Mesenchymal stem cell (in vitro differentiated cells and primary cell): ENCODE data around the gene PDE3B.
"Not testable (repeated sequence)": the region's sequence is repeated elsewhere in the genome, so short reads cannot be mapped to it uniquely, and the experiment has no call there.

Source experiments
- DNase-seq: peaks from one replicate; pipeline ENCODE4 v3.0.0-alpha.2; 2013
- H2AFZ ChIP-seq: one replicate; pipeline ENCODE4 v1.6.1; 2013; ENCODE audit warnings: low read depth, mild to moderate bottlenecking, control low read depth, inconsistent platforms, low read length, moderate library complexity
- H2AK5ac ChIP-seq: 2 replicates; pipeline ENCODE4 v1.6.1; 2013; ENCODE audit warnings: low read length, moderate library complexity, mild to moderate bottlenecking, inconsistent platforms; ENCODE audit not compliant: severe bottlenecking
- H2BK120ac ChIP-seq: one replicate; pipeline ENCODE4 v1.6.1; 2013; ENCODE audit warnings: low read depth, mild to moderate bottlenecking, inconsistent platforms, low read length, moderate library complexity
- H2BK12ac ChIP-seq, 2 experiments: one replicate each; pipeline ENCODE4 v1.6.1; 2013; ENCODE audit warnings: inconsistent platforms in 2 of 2, low read length in 2 of 2, mild to moderate bottlenecking in 2 of 2, moderate library complexity in 2 of 2, control low read depth in 1 of 2
- H2BK15ac ChIP-seq: one replicate; pipeline ENCODE4 v1.6.1; 2013; ENCODE audit warnings: mild to moderate bottlenecking, low read depth, inconsistent platforms; ENCODE audit not compliant: poor library complexity, severe bottlenecking
- H2BK5ac ChIP-seq: 2 replicates; pipeline ENCODE4 v1.6.1; 2013; ENCODE audit warnings: low read depth, mild to moderate bottlenecking, low read length, control low read depth, inconsistent platforms; ENCODE audit not compliant: poor library complexity, severe bottlenecking
- H3K14ac ChIP-seq, 2 experiments: one replicate each; pipeline ENCODE4 v1.6.1; 2013; ENCODE audit warnings: inconsistent platforms in 2 of 2, low read length in 2 of 2, control low read depth in 1 of 2, mild to moderate bottlenecking in 1 of 2, moderate library complexity in 1 of 2
- H3K18ac ChIP-seq, 2 experiments: one replicate each; pipeline ENCODE4 v1.6.1; 2013; ENCODE audit warnings: inconsistent platforms in 2 of 2, low read length in 2 of 2, control low read depth in 1 of 2, low read depth in 1 of 2, mild to moderate bottlenecking in 1 of 2
- H3K23ac ChIP-seq, 2 experiments: one replicate each; pipeline ENCODE4 v1.6.1; 2013; ENCODE audit warnings: inconsistent platforms in 2 of 2, low read length in 2 of 2, mild to moderate bottlenecking in 2 of 2, moderate library complexity in 2 of 2, control low read depth in 1 of 2
- H3K27ac ChIP-seq: 2 replicates; pipeline ENCODE4 v1.5.1; 2013; ENCODE audit warnings: mild to moderate bottlenecking, moderate library complexity, low read length, control low read depth, inconsistent platforms; ENCODE audit not compliant: poor library complexity, severe bottlenecking
- H3K27me3 ChIP-seq, 2 experiments: 2 replicates each; pipeline versions ENCODE4 v1.6.1 to v1.7.0; 2013; ENCODE audit warnings: low read length in 2 of 2, mild to moderate bottlenecking in 2 of 2, moderate library complexity in 2 of 2, control low read depth in 1 of 2, inconsistent platforms in 1 of 2; ENCODE audit not compliant: control insufficient read depth in 1 of 2, insufficient read depth in 1 of 2
- H3K36me3 ChIP-seq, 2 experiments: 2 replicates each; pipeline versions ENCODE4 v1.6.1 to v1.7.0; 2013; ENCODE audit warnings: low read length in 2 of 2, control low read depth in 1 of 2, inconsistent platforms in 1 of 2, low read depth in 1 of 2, mild to moderate bottlenecking in 1 of 2; ENCODE audit not compliant: insufficient read depth in 2 of 2, control insufficient read depth in 1 of 2
- H3K4ac ChIP-seq, 2 experiments: one replicate each; pipeline ENCODE4 v1.6.1; 2013; ENCODE audit warnings: inconsistent platforms in 2 of 2, low read length in 2 of 2, mild to moderate bottlenecking in 2 of 2, moderate library complexity in 2 of 2, control low read depth in 1 of 2, low read depth in 1 of 2
- H3K4me1 ChIP-seq: 2 replicates; pipeline ENCODE4 v1.6.1; 2013; ENCODE audit warnings: low read depth, low read length, control low read depth; ENCODE audit not compliant: control insufficient read depth, insufficient read depth
- H3K4me2 ChIP-seq: 2 replicates; pipeline ENCODE4 v1.6.1; 2013; ENCODE audit warnings: low read length, mild to moderate bottlenecking, inconsistent platforms; ENCODE audit not compliant: poor library complexity, severe bottlenecking
- H3K4me3 ChIP-seq, 2 experiments: 2 replicates each; pipeline versions ENCODE4 v1.5.1 to v1.7.0; 2013; ENCODE audit warnings: low read length in 2 of 2, mild to moderate bottlenecking in 2 of 2, control low read depth in 1 of 2, low read depth in 1 of 2; ENCODE audit not compliant: insufficient read depth in 1 of 2
- H3K79me1 ChIP-seq: replicated peaks from 2 replicates; pipeline ENCODE4 v1.6.1; 2013; ENCODE audit warnings: mild to moderate bottlenecking, control low read depth, low read length, inconsistent platforms; ENCODE audit not compliant: poor library complexity, severe bottlenecking
- H3K9ac ChIP-seq: 2 replicates; pipeline ENCODE4 v1.7.0; 2013; ENCODE audit warnings: mild to moderate bottlenecking, low read length, moderate library complexity
- H3K9me3 ChIP-seq: 2 replicates; pipeline ENCODE4 v1.7.0; 2013; ENCODE audit warnings: mild to moderate bottlenecking, low read length; ENCODE audit not compliant: control insufficient read depth
- H4K8ac ChIP-seq: one replicate; pipeline ENCODE4 v1.6.1; 2013; ENCODE audit warnings: inconsistent platforms, mild to moderate bottlenecking, low read length, moderate library complexity
- H4K91ac ChIP-seq: one replicate; pipeline ENCODE4 v1.6.1; 2013; ENCODE audit warnings: mild to moderate bottlenecking, low read length, inconsistent platforms
- WGBS: methylation state at CpG from one replicate; pipeline ENCODE4 v1.1.7; 2013; ENCODE audit warnings: mixed read lengths; 5-methylcytosine and 5-hydroxymethylcytosine counted together

Gene PDE3B

DNA sequence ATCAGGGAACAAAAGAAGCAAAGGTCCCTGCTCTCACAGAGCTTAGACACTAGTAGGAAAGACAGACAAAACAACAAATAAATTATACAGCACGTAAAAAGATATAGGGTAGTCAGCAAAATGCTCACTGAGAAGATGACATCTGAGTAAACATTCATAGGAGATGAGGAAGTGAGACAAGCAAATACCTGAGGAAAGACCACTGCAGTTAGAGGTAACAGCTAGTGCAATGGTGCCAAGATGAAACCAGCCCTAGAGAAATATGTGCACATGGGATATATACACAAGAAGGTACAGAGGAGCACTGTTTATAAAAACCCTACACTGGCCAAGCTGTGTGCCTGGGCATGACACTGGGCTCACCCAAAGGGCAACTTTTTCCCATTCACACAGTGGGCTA lies 238.6 kb downstream of the PDE3B start:
- no peak overlapping the region for H2BK120ac ChIP-seq
- H3K23ac ChIP-seq = no peak overlapping the region
- H3K27me3 ChIP-seq = no peaks in the 10 kb centered on the region
- no peak overlapping the region for H4K91ac ChIP-seq
- no peak for DNase-seq
- no peak overlapping the region for H3K14ac ChIP-seq
- 100% methylated on average over 1 of the region's 1 CpG for WGBS
- no peak overlapping the region for H4K8ac ChIP-seq
- no peak overlapping the region for H3K4me2 ChIP-seq
- peaks cover 0 to 16% of the 10 kb centered on the region in 2 experiments for H3K36me3 ChIP-seq
- H3K27ac ChIP-seq = no peak overlapping the region
- peaks cover 12% of the 10 kb centered on the region for H3K79me1 ChIP-seq
- H2BK15ac ChIP-seq = no peak overlapping the region
- H3K4me3 ChIP-seq = no peak overlapping the region
- H2BK12ac ChIP-seq = no peak overlapping the region
- H3K9ac ChIP-seq = no peak overlapping the region
- H3K4me1 ChIP-seq = no peaks in the 10 kb centered on the region
- no peak overlapping the region for H3K4ac ChIP-seq
- H2AFZ ChIP-seq = no peak overlapping the region
- H3K18ac ChIP-seq = no peak overlapping the region
- no peak overlapping the region for H2BK5ac ChIP-seq
- H3K9me3 ChIP-seq = no peaks in the 10 kb centered on the region
- H2AK5ac ChIP-seq = no peak overlapping the region

DNA sequence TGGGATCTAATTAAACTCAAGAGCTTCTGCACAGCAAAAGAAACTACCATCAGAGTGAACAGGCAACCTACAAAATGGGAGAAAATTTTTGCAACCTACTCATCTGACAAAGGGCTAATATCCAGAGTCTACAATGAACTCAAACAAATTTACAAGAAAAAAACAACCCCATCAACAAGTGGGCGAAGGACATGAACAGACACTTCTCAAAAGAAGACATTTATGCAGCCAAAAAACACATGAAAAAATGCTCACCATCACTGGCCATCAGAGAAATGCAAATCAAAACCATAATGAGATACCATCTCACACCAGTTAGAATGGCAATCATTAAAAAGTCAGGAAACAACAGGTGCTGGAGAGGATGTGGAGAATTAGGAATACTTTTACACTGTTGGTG lies 240.1 kb downstream of the PDE3B start:
- H2BK15ac ChIP-seq, H2AFZ ChIP-seq, H3K4me1 ChIP-seq, H3K23ac ChIP-seq, H3K9me3 ChIP-seq, H4K8ac ChIP-seq, H3K27ac ChIP-seq, H2BK120ac ChIP-seq, H3K4ac ChIP-seq, DNase-seq, H3K14ac ChIP-seq, H3K27me3 ChIP-seq, H2AK5ac ChIP-seq, H2BK12ac ChIP-seq, H3K9ac ChIP-seq, H2BK5ac ChIP-seq, H4K91ac ChIP-seq, H3K4me3 ChIP-seq, H3K36me3 ChIP-seq, H3K18ac ChIP-seq, H3K4me2 ChIP-seq: not testable (repeated sequence)
- peaks cover 14% of the 10 kb centered on the region for H3K79me1 ChIP-seq
- WGBS = no CpG with 5 or more reads among the region's 1 CpG

DNA sequence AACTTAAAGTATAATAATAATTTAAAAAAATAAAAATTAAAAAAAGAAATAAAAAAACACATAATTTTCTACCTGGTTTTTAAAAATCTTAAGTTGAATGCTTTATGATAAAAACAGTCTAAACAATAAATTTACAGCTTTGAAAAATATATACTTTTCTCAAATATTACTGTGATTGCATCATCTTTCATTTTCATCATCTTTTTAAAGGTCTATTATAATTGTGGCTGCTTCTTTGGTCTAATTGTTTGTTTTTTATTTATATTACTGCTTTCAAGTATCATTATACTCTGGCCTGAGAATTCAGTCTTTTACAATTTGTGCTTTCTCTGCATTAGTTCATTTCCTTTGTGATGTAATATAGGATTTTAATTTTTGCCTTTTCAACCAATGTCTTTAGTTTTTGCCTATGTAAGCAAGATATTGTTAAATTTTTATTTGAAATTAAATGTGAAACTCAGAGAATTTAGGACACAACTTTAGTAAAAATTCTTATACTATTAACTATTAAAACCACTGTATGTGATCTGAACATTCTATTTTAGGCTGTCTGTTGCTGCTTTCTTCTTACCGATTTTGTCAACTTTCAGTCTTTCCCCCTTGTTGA lies 241.2 kb downstream of the PDE3B start:
- peaks cover 14% of the 10 kb centered on the region for H3K79me1 ChIP-seq
- no peak for DNase-seq

DNA sequence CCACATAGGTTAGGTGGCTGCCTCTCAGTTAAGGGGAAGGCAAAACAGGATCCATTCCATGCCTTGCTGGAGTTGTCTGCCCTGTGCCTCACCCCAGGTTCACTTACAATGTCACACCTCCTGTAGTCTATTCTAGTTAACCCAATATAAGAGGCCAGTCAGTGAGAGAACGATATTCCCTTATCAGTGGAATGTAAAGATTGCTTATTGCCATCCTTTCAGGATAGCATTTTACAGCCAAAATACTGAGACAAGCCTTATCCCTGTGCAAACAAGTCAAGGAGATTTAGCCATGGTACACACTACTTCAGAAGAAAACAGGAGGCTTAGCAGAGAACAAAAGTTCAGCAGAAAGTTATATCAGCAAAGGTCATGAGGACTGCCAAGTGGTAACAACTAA lies 242.9 kb downstream of the PDE3B start:
- no peak overlapping the region for H3K18ac ChIP-seq
- H4K8ac ChIP-seq = no peak overlapping the region
- H2AFZ ChIP-seq = no peak overlapping the region
- no peaks in the 10 kb centered on the region for H3K27me3 ChIP-seq
- H3K27ac ChIP-seq = no peak overlapping the region
- H3K9ac ChIP-seq = no peak overlapping the region
- peaks cover 14% of the 10 kb centered on the region for H3K79me1 ChIP-seq
- H3K36me3 ChIP-seq = no peaks in the 10 kb centered on the region
- no peak overlapping the region for H3K4ac ChIP-seq
- no peak overlapping the region for H3K4me2 ChIP-seq
- H3K4me1 ChIP-seq = peaks cover 4% of the 10 kb centered on the region
- no peak overlapping the region for H2BK12ac ChIP-seq
- H4K91ac ChIP-seq = no peak overlapping the region
- H2BK5ac ChIP-seq = no peak overlapping the region
- H3K4me3 ChIP-seq = no peak overlapping the region
- H2AK5ac ChIP-seq = no peak overlapping the region
- no peaks in the 10 kb centered on the region for H3K9me3 ChIP-seq
- no peak for DNase-seq
- no peak overlapping the region for H2BK15ac ChIP-seq
- no peak overlapping the region for H2BK120ac ChIP-seq
- 43% methylated on average over 1 of the region's 1 CpG for WGBS
- H3K23ac ChIP-seq = no peak overlapping the region
- no peak overlapping the region for H3K14ac ChIP-seq

More for the DNA sequence above, 241.2 kb downstream of the PDE3B start:
- Histone ChIP-seq H3K36me3 (no peaks in the 10 kb centered on the region), H3K4me3 (no peak overlapping the region), H2BK15ac (no peak overlapping the region), H3K27ac (no peak overlapping the region), H3K4ac (no peak overlapping the region), H3K14ac (no peak overlapping the region), H3K18ac (no peak overlapping the region), H2AK5ac (no peak overlapping the region), H2AFZ (no peak overlapping the region), H2BK120ac (no peak overlapping the region), H4K8ac (no peak overlapping the region), H3K23ac (no peak overlapping the region), H3K9ac (no peak overlapping the region), H3K27me3 (no peaks in the 10 kb centered on the region), H3K9me3 (no peaks in the 10 kb centered on the region), H4K91ac (no peak overlapping the region), H3K4me1 (peaks cover 1% of the 10 kb centered on the region), H2BK5ac (no peak overlapping the region), H3K4me2 (no peak overlapping the region), H2BK12ac (no peak overlapping the region)
- 100% methylated on average over 1 of the region's 1 CpG for WGBS
